Measurements from ENCODE around the gene ERICH6B. TPM values are rescaled to one million over a fixed set of nuclear protein-coding genes. Genes with fewer than 3 reads are reported as not detected.

The ERICH6B gene
- total and polyA plus RNA-seq, 2 experiments from 2014 or later = not detected

DNA sequence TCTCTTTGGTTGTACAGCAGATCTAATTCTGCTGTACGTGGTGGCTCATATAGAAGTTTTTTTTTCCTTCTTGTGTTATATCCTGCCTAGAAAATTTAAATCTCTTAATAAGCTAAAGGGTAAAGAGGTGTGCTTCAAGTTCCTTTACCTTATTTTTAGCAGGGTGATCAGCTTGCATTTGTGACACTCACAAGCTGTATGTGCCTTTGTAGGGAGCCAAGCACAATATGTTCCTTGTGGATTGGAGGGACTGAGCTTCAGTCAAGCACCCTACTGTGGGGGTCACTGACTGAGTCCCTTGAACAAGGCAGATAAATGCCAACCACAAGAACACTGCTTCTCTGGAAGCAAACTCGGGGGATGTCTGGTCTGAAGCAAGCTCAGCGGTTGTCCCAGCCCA, 12.6 kb upstream of the ERICH6B start:
- H3F3A ChIP-seq (replicated peaks; ENCODE audit: low read depth) = no peaks in the 10 kb centered on the region
- no peaks in the 10 kb centered on the region for H3K27me3 ChIP-seq (ENCODE audit: insufficient read depth)
- H3K79me2 ChIP-seq (replicated peaks; ENCODE audit: insufficient read depth) = no peaks in the 10 kb centered on the region
- no peaks in the 10 kb centered on the region for H4K20me1 ChIP-seq (replicated peaks; ENCODE audit: insufficient read depth)
- ATAC-seq (no peak), DNase-seq (ENCODE audit: low spot score) (no peak)
- H3K36me3 Mint-ChIP-seq (ENCODE audit: low read depth) = no peaks in the 10 kb centered on the region
- no peak overlapping the region for H3K27ac Mint-ChIP-seq
- peak overlapping the region; percentile 10; the same call in 1 of the 2 replicates for H2AFZ ChIP-seq
- H3K9me2 ChIP-seq (ENCODE audit: insufficient read depth) = peaks cover 4% of the 10 kb centered on the region; the same call in 1 of the 2 replicates
- H3K36me3 ChIP-seq (ENCODE audit: insufficient read depth) = no peaks in the 10 kb centered on the region
- no peak for TF ChIP-seq ZNF331 (CRISPR knock-in tag; IDR thresholded peaks at IDR 0.05; ENCODE audit: low read depth)
- no peak for TF ChIP-seq STAT1 (IDR thresholded peaks at IDR 0.05; ENCODE audit: unreplicated experiment)
- no peak for TF ChIP-seq CREB1 (CRISPR knock-in tag; IDR thresholded peaks at IDR 0.05; ENCODE audit: low read depth)
- no peak for TF ChIP-seq POLR2AphosphoS5 (IDR thresholded peaks at IDR 0.05; ENCODE audit: low read depth)
- no peak for TF ChIP-seq EZH2phosphoT487 (IDR thresholded peaks at IDR 0.05; ENCODE audit: unreplicated experiment)
- TF ChIP-seq, protein P1, sequence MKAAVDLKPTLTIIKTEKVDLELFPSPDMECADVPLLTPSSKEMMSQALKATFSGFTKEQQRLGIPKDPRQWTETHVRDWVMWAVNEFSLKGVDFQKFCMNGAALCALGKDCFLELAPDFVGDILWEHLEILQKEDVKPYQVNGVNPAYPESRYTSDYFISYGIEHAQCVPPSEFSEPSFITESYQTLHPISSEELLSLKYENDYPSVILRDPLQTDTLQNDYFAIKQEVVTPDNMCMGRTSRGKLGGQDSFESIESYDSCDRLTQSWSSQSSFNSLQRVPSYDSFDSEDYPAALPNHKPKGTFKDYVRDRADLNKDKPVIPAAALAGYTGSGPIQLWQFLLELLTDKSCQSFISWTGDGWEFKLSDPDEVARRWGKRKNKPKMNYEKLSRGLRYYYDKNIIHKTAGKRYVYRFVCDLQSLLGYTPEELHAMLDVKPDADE (IDR thresholded peaks at IDR 0.05) = no peak
- TF ChIP-seq, protein P2, sequence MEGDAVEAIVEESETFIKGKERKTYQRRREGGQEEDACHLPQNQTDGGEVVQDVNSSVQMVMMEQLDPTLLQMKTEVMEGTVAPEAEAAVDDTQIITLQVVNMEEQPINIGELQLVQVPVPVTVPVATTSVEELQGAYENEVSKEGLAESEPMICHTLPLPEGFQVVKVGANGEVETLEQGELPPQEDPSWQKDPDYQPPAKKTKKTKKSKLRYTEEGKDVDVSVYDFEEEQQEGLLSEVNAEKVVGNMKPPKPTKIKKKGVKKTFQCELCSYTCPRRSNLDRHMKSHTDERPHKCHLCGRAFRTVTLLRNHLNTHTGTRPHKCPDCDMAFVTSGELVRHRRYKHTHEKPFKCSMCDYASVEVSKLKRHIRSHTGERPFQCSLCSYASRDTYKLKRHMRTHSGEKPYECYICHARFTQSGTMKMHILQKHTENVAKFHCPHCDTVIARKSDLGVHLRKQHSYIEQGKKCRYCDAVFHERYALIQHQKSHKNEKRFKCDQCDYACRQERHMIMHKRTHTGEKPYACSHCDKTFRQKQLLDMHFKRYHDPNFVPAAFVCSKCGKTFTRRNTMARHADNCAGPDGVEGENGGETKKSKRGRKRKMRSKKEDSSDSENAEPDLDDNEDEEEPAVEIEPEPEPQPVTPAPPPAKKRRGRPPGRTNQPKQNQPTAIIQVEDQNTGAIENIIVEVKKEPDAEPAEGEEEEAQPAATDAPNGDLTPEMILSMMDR (conservative IDR thresholded peaks at IDR 0.05; ENCODE audit: low read depth in 2 of 2) = no peak
- no peak for TF ChIP-seq ZNF114 (CRISPR knock-in tag; IDR thresholded peaks at IDR 0.05)
- no peak for TF ChIP-seq JUNB (IDR thresholded peaks at IDR 0.05; ENCODE audit: unreplicated experiment)
- TF ChIP-seq, protein P3, sequence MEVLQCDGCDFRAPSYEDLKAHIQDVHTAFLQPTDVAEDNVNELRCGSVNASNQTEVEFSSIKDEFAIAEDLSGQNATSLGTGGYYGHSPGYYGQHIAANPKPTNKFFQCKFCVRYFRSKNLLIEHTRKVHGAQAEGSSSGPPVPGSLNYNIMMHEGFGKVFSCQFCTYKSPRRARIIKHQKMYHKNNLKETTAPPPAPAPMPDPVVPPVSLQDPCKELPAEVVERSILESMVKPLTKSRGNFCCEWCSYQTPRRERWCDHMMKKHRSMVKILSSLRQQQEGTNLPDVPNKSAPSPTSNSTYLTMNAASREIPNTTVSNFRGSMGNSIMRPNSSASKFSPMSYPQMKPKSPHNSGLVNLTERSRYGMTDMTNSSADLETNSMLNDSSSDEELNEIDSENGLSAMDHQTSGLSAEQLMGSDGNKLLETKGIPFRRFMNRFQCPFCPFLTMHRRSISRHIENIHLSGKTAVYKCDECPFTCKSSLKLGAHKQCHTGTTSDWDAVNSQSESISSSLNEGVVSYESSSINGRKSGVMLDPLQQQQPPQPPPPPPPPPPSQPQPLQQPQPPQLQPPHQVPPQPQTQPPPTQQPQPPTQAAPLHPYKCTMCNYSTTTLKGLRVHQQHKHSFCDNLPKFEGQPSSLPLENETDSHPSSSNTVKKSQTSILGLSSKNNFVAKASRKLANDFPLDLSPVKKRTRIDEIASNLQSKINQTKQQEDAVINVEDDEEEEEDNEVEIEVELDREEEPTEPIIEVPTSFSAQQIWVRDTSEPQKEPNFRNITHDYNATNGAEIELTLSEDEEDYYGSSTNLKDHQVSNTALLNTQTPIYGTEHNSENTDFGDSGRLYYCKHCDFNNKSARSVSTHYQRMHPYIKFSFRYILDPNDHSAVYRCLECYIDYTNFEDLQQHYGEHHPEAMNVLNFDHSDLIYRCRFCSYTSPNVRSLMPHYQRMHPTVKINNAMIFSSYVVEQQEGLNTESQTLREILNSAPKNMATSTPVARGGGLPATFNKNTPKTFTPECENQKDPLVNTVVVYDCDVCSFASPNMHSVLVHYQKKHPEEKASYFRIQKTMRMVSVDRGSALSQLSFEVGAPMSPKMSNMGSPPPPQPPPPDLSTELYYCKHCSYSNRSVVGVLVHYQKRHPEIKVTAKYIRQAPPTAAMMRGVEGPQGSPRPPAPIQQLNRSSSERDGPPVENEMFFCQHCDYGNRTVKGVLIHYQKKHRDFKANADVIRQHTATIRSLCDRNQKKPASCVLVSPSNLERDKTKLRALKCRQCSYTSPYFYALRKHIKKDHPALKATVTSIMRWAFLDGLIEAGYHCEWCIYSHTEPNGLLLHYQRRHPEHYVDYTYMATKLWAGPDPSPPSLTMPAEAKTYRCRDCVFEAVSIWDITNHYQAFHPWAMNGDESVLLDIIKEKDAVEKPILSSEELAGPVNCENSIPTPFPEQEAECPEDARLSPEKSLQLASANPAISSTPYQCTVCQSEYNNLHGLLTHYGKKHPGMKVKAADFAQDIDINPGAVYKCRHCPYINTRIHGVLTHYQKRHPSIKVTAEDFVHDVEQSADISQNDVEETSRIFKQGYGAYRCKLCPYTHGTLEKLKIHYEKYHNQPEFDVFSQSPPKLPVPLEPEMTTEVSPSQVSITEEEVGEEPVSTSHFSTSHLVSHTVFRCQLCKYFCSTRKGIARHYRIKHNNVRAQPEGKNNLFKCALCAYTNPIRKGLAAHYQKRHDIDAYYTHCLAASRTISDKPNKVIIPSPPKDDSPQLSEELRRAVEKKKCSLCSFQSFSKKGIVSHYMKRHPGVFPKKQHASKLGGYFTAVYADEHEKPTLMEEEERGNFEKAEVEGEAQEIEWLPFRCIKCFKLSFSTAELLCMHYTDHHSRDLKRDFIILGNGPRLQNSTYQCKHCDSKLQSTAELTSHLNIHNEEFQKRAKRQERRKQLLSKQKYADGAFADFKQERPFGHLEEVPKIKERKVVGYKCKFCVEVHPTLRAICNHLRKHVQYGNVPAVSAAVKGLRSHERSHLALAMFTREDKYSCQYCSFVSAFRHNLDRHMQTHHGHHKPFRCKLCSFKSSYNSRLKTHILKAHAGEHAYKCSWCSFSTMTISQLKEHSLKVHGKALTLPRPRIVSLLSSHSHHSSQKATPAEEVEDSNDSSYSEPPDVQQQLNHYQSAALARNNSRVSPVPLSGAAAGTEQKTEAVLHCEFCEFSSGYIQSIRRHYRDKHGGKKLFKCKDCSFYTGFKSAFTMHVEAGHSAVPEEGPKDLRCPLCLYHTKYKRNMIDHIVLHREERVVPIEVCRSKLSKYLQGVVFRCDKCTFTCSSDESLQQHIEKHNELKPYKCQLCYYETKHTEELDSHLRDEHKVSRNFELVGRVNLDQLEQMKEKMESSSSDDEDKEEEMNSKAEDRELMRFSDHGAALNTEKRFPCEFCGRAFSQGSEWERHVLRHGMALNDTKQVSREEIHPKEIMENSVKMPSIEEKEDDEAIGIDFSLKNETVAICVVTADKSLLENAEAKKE (CRISPR knock-in tag; IDR thresholded peaks at IDR 0.05) = no peak
- TF ChIP-seq, protein P4, sequence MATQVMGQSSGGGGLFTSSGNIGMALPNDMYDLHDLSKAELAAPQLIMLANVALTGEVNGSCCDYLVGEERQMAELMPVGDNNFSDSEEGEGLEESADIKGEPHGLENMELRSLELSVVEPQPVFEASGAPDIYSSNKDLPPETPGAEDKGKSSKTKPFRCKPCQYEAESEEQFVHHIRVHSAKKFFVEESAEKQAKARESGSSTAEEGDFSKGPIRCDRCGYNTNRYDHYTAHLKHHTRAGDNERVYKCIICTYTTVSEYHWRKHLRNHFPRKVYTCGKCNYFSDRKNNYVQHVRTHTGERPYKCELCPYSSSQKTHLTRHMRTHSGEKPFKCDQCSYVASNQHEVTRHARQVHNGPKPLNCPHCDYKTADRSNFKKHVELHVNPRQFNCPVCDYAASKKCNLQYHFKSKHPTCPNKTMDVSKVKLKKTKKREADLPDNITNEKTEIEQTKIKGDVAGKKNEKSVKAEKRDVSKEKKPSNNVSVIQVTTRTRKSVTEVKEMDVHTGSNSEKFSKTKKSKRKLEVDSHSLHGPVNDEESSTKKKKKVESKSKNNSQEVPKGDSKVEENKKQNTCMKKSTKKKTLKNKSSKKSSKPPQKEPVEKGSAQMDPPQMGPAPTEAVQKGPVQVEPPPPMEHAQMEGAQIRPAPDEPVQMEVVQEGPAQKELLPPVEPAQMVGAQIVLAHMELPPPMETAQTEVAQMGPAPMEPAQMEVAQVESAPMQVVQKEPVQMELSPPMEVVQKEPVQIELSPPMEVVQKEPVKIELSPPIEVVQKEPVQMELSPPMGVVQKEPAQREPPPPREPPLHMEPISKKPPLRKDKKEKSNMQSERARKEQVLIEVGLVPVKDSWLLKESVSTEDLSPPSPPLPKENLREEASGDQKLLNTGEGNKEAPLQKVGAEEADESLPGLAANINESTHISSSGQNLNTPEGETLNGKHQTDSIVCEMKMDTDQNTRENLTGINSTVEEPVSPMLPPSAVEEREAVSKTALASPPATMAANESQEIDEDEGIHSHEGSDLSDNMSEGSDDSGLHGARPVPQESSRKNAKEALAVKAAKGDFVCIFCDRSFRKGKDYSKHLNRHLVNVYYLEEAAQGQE (IDR thresholded peaks at IDR 0.05; ENCODE audit: unreplicated experiment) = no peak
- no peak for TF ChIP-seq NANOG (IDR thresholded peaks at IDR 0.05; ENCODE audit: borderline replicate concordance)
- no peak for TF ChIP-seq EZH2 (IDR thresholded peaks at IDR 0.05; ENCODE audit: low read depth, unreplicated experiment)
- no peak overlapping the region for H3K4me3 Mint-ChIP-seq
- peaks cover 14% of the 10 kb centered on the region for H3K4me1 Mint-ChIP-seq
- H3K27me3 Mint-ChIP-seq (ENCODE audit: insufficient read depth, low read depth, poor library complexity) = no peaks in the 10 kb centered on the region
- H3K4me2 ChIP-seq = no peak overlapping the region
- H3K27ac ChIP-seq (ENCODE audit: low read depth) = no peak overlapping the region
- peaks cover 20% of the 10 kb centered on the region for H3K4me1 ChIP-seq (ENCODE audit: insufficient read depth)
- no peak overlapping the region for H3K4me3 ChIP-seq
- no peaks in the 10 kb centered on the region for H3K9me3 Mint-ChIP-seq
